ELR (cell line): Measurements from ENCODE around the gene KRT4.

Experiments used
- DNase-seq: peaks from one replicate; pipeline ENCODE4 v3.0.0-alpha.2; 2015; ENCODE audit warnings: low read depth

The KRT4 gene

GRCh38 chr12:52792185-52793029 lies 21.5 kb downstream of the KRT4 start:
- DNase-seq: no peak

GRCh38 chr12:52791271-52792184 lies 22.4 kb downstream of the KRT4 start:
- DNase-seq: no peak

DNA sequence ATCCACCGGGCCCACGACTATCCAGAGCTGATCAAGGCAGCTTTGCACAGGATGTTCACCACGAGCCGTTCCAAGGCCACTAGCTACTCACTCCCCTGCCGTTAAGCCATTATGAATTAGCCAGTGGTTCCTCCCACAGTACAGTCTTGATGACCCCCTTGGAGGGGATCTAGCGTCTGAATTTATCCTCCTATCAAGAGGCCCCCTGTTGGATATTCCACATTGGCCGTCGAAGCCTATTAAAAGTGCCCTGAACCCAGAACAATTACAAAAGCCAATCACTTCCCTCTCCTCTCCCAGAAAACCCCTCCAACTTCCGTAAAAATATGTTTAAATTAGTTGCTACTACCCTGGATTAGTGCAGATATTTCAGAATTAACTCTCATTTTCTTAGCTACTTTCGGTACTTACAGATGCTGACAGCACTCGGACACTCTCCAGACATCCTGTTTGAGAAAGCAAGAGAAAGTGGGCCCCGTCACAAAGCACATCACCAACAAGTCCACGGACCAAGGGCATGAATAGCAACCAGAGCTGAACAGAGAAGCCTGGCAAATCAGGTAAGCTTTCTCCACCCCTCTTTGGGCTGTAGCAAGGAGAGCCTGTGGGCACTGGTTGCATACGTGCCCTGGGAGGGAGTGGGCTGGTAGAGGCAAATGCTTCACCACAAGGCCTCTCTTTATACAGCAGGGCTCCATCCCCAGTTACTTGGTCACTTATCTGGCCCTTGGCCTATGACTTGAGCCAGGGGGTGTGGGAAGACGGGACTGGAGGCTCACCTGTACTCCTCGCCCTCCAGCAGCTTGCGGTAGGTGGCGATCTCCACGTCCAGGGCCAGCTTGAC lies 23.3 kb downstream of the KRT4 start:
- DNase-seq: no peak

DNA sequence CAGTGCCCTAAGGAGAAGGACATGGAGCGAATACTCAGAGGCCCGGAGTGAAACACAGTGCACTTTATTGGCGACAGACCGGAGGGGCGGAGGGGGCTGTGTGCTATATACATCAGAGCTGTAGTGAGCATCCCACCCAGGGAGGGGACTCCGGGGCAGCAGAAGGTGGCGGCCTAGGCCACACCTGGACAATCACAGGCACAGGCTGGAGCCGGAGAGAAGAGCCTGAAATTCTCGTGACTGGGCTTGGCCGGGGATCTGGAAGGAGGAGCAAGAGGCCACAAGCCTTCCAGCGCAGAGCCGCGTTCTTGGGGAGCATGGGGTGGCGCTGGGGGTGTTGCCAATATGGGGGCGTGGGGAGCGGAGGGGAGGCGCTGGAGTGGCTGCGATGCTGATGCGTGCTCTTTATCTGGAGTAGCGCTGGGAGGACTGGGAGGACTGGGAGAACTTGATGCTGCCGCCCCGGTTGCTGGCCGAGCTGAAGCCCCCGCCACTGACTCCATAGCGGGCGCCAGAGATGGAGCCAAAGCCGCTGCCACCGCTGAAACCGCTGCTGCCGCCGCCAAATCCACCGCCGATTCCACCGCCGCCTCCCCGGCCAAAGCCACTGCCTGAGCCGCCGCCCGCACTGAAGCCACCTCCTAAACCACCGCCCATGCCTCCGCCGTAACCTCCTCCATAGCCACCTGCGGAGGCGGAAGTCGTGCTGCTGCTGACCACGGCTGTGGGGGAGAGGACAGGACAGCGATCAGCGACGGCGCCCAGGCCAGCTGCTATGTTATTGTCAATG lies 24.1 kb downstream of the KRT4 start:
- no peak for DNase-seq

GRCh38 chr12:52788876-52789636 lies 24.9 kb downstream of the KRT4 start:
- DNase-seq: no peak

DNA sequence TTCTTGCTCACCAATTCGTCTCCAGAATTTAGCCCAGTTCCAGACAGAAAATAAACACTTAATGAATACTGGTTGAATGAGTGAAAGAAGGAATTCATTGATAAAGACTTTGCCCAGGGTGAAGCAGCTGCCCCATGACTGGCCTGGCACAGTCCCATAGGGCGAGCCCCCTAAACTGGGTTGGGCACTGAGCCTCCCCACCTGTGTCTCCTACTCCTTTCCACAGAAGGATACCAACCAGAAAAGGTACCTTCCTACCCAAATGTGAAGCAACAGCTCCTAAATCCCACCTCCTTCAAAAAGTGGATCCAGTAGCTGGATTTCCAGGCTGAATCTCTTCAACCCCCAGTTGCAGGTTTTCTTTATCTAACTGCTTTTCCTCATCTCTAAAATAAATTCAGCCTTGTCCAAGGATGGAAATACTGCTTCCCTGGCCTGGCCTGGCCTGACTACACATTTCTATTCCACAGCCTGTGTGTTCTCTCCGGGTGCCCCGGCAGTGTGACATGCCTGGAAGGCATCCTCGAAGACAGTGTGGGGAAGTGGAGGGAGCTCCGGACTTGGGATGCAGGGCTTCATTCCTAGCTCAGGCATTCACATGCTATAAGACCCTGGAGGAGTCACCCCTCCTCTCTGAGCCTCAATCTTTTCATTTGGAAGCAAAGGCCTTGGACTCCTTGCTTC lies 25.6 kb downstream of the KRT4 start:
- no peak for DNase-seq

DNA sequence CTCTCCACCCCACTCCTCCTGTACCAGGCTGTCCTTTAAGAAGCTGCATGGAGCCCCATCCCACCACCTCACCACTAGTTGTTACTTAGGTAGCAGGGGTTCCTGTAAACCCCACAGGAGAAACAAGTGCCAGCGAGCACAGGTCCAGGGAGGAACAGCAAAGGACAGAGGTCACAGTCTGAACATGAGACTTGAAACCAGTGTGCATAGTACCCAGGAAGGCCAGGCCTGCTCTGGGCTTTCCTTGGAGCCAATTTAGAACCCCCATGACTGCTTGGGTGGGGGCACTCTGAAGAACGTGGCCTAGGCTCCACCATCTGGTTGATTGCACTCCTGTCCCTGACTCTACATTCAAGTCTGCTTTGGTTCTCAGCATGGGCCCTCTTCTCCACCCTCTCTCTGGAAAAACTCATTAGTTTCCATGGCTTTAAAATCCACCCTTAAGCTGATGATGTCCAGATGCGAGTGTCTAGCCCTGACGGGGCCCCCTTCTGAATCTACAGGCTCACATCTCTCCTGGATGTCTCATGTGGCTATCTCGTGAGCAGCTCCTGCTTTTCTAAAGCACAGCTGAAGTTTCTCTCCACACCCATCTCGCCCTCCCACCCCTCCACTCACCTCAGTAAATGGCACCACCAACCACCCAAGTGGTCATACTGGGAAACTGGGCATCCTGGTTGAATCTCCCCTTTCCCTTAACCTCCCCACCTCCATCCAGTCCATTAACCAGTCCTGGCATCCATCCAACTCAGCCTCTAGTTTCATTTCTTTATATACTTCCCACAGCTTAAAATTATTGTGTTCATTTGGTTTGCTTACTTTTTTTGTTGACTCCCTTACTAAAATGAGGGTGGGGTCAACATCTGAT lies 26.4 kb downstream of the KRT4 start:
- DNase-seq: no peak

- DNase-seq: no peak
Observed at GRCh38 chr12:52784909-52785308, 29.0 kb downstream of the KRT4 start.

DNA sequence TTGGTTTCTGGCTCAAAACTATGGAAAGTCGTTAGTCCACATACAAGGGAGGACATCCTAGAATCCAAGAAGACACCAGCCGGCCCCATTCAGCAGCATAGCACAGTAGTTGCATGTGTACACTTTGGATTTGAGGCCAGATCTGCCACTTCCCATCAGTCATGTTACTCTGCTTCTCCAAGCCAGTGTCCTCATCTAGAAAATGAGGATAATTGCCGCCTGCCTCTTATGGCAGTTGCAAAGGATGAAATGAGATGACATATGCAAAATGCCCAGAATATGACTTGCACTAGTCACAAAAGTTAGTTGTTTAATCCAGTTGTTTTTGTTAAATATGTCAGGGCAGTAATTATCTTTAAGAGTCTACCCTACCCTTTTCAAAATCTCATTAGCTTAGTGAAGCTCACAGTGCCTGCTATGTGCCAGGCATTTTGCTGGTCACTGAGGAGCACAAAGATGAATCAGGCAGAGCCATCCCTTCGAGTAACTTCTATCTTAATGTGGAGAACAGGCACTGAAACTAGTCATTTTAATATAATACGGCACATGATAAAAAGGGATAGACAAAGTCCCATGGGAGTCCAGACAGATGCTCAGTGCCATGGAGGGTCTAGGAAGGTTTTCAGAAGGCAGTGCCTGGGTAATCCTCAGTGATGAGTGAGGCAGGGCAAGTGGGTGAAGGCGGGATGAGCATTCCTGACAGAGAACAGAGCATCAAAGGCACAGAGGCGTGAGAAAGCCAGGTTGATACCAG lies 30.2 kb downstream of the KRT4 start:
- no peak for DNase-seq

- DNase-seq: no peak
Observed at GRCh38 chr12:52782502-52782901, 31.4 kb downstream of the KRT4 start.

DNA sequence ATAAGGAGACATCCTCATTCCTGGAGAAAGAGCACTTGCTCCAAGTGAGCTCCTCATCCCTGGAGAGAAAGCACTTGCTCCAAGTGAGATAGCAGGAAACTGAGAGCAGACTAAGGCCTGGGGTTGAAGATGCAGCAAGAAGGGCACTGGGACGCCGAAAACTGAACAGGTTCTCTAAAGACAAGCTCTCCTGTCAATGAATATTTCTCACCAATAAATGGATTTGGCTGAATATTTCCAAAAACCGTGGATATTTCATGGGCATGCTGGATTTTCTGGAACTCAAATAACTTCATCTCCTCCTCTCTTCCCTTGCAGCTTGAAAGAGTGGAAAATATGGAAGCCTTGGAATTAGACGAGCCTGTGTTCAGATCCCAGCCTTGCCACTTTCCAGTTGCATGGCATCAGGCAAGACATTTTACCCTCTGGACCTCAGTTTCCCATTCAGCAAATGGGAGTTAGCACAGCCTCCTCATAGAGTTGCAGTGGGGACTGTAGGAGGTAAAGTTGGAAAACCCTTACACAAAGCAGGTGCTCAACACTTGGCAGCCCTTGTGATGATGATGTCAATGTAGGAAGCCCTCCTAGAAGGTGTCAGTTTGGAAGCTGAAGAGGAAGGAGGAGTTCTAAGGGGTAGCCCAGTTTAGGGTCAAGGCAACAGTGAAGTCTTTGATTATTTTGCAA lies 32.4 kb downstream of the KRT4 start:
- no peak for DNase-seq

GRCh38 chr12:52779914-52780313 lies 34.0 kb downstream of the KRT4 start:
- no peak for DNase-seq

DNA sequence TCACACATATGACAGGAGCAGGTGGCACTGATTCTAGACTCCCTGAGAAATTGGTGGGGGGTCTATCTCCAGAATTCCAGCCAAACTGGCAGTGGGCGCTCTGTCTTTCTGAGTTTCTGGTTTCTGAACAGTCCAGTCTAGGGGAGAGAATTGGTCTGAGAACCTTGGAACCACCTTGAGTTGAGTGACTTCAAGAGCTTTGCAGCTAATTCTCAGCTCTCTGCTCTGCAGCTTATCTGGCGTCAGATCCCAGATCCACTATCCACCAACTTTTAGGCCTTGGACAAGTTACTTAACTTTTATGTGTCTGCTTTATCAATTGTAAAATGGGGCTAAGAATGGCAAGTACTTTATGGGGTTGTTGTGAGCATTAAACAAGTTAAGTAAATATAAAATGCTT lies 35.1 kb downstream of the KRT4 start:
- no peak for DNase-seq

GRCh38 chr12:52777566-52777965 lies 36.4 kb downstream of the KRT4 start:
- no peak for DNase-seq

DNA sequence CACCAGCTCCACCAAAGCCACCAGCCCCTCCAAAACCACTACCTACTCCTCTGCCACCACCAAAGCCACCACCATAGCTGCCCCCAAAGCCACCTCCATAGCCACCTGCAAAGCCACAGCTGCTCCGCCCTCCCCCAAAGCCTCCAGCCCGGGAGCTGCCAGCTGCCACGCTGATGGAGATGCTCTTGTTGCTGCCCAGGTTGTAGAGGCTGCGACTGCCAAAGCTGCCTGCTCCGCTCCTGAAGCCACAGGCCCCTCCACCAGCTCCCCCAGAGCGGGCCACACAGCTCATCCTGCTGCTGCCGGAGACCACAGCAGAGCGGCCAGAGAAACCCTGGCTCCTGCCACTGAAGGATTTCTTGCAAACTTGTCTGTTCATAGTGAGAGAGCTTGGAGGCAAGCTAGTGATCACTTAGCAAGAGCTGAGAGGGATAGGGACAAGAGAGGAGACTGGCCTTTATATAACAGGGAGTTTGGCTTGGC lies 37.0 kb downstream of the KRT4 start, which contains the start of gene KRT76:
TSS of gene KRT76 (minus strand) at position 433 of the 483 bp plus-strand sequence. CDS start at position 379, 54 bp downstream.
- DNase-seq: no peak

GRCh38 chr12:52776435-52776834 lies 37.5 kb downstream of the KRT4 start:
- DNase-seq: no peak

- no peak for DNase-seq
Observed at GRCh38 chr12:52774629-52775250, 39.2 kb downstream of the KRT4 start.
